ENCODE results near the gene REPS2.
"Not testable (repeated sequence)": the region's sequence is repeated elsewhere in the genome, so short reads cannot be mapped to it uniquely, and the experiment has no call there.

REPS2 gene

GRCh38 chrX:16963216-16963615 is 16.8 kb downstream of the REPS2 start:
- DNase-seq (ENCODE audit: low read depth in 2 of 2) = no peak

GRCh38 chrX:16964976-16965375 is 18.5 kb downstream of the REPS2 start:
- not testable (repeated sequence) for DNase-seq (ENCODE audit: low read depth in 2 of 2)

- no peak for DNase-seq (ENCODE audit: low read depth in 2 of 2)
These were observed 20.4 kb downstream of the REPS2 start for GRCh38 chrX:16966752-16967448.

- not testable (repeated sequence) for DNase-seq (ENCODE audit: low read depth in 2 of 2)
These were observed 22.3 kb downstream of the REPS2 start for GRCh38 chrX:16968753-16969152.

GRCh38 chrX:16970977-16971376 is 24.5 kb downstream of the REPS2 start:
- DNase-seq (ENCODE audit: low read depth in 2 of 2) = no peak

- no peak for DNase-seq (ENCODE audit: low read depth in 2 of 2)
These were observed 25.2 kb downstream of the REPS2 start for GRCh38 chrX:16971694-16972093.

GRCh38 chrX:16975233-16975632 is 28.8 kb downstream of the REPS2 start:
- DNase-seq (ENCODE audit: low read depth in 2 of 2) = no peak

GRCh38 chrX:16977771-16978170 is 31.3 kb downstream of the REPS2 start:
- no peak for DNase-seq (ENCODE audit: low read depth in 2 of 2)

- DNase-seq (ENCODE audit: low read depth in 2 of 2) = no peak
These were observed 31.9 kb downstream of the REPS2 start for GRCh38 chrX:16978193-16978984.

- DNase-seq (ENCODE audit: low read depth in 2 of 2) = peak in 1 of 2 experiments; percentile 3
These were observed 32.8 kb downstream of the REPS2 start for GRCh38 chrX:16979226-16979625.

- DNase-seq (ENCODE audit: low read depth in 2 of 2) = no peak
These were observed 34.8 kb downstream of the REPS2 start for GRCh38 chrX:16981209-16981608.

GRCh38 chrX:16981980-16982379 is 35.5 kb downstream of the REPS2 start:
- no peak for DNase-seq (ENCODE audit: low read depth in 2 of 2)

- no peak for DNase-seq (ENCODE audit: low read depth in 2 of 2)
These were observed 36.6 kb downstream of the REPS2 start for GRCh38 chrX:16983051-16983450.

- no peak for DNase-seq (ENCODE audit: low read depth in 2 of 2)
These were observed 38.8 kb downstream of the REPS2 start for GRCh38 chrX:16985286-16985685.

GRCh38 chrX:16986169-16986568 is 39.7 kb downstream of the REPS2 start:
- DNase-seq (ENCODE audit: low read depth in 2 of 2) = no peak

GRCh38 chrX:16989750-16990149 is 43.3 kb downstream of the REPS2 start:
- DNase-seq (ENCODE audit: low read depth in 2 of 2) = no peak

- DNase-seq (ENCODE audit: low read depth in 2 of 2) = no peak
These were observed 44.4 kb downstream of the REPS2 start for GRCh38 chrX:16990839-16991238.

GRCh38 chrX:16992445-16992844 is 46.0 kb downstream of the REPS2 start:
- no peak for DNase-seq (ENCODE audit: low read depth in 2 of 2)

GRCh38 chrX:16992951-16993350 is 46.5 kb downstream of the REPS2 start:
- no peak for DNase-seq (ENCODE audit: low read depth in 2 of 2)

GRCh38 chrX:16993791-16994318 is 47.4 kb downstream of the REPS2 start:
- no peak for DNase-seq (ENCODE audit: low read depth in 2 of 2)

GRCh38 chrX:16994736-16995135 is 48.3 kb downstream of the REPS2 start:
- DNase-seq (ENCODE audit: low read depth in 2 of 2) = no peak

- no peak for DNase-seq (ENCODE audit: low read depth in 2 of 2)
These were observed 50.9 kb downstream of the REPS2 start for GRCh38 chrX:16997313-16997712.

GRCh38 chrX:16999275-16999674 is 52.8 kb downstream of the REPS2 start:
- DNase-seq (ENCODE audit: low read depth in 2 of 2) = no peak

All from fibroblast of skin of left biceps (primary cell).